IMR-90 (cell line): ENCODE data around the gene NPFFR1. TPM values are rescaled to one million over a fixed set of nuclear protein-coding genes. Genes with fewer than 3 reads are reported as not detected.

ENCODE experiments used
- ATAC-seq: fragments of 200-7000 bp; cut with Tn5 transposase; 2 replicates; pipeline ENCODE4 v1.9.1; 2020; ENCODE audit warnings: low read depth, mild to moderate bottlenecking, moderate library complexity
- BruUV-seq: library from RNA; stranded (reverse); fragments of 400-500 nt; replicated peaks from 2 replicates; lab custom pipeline; 2021; lab: Mats Ljungman, UMichigan
- CTCF ChIA-PET: fragments of 300-600 bp; formaldehyde crosslinking; extraction: SDS; loops from one replicate; lab custom pipeline; 2021; ENCODE audit warnings: antibody characterized with exemption; lab: Yijun Ruan, JAX
- POLR2A ChIA-PET: fragments of 300-600 bp; sonication (Branson Sonifier 250); formaldehyde crosslinking; loops from one replicate; lab custom pipeline; 2022; ENCODE audit warnings: antibody characterized with exemption; ENCODE audit not compliant: unreplicated experiment; lab: Charles Lee
- DNase-seq: peaks from one replicate; pipeline ENCODE4 v3.0.0; 2013
- H2AFZ ChIP-seq: replicated peaks from 2 replicates; pipeline ENCODE3; 2013; ENCODE audit warnings: low read length, mild to moderate bottlenecking; ENCODE audit not compliant: poor library complexity
- H2AK5ac ChIP-seq: 2 replicates; pipeline ENCODE4 v1.6.1; 2013; ENCODE audit warnings: low read depth, low read length, inconsistent platforms
- H2AK9ac ChIP-seq: replicated peaks from 2 replicates; pipeline ENCODE3; 2013; ENCODE audit warnings: mild to moderate bottlenecking, low read depth, low read length, moderate library complexity; ENCODE audit not compliant: poor library complexity
- H2BK120ac ChIP-seq: 2 replicates; pipeline ENCODE4 v1.6.1; 2013; ENCODE audit warnings: low read depth, low read length, inconsistent platforms
- H2BK15ac ChIP-seq: 3 replicates; pipeline ENCODE4 v1.6.1; 2013; ENCODE audit warnings: low read depth, low read length, inconsistent platforms
- H2BK20ac ChIP-seq: 2 replicates; pipeline ENCODE4 v1.6.1; 2013; ENCODE audit warnings: low read depth, mild to moderate bottlenecking, inconsistent platforms, low read length, moderate library complexity
- H2BK5ac ChIP-seq: 2 replicates; pipeline ENCODE4 v1.6.1; 2013; ENCODE audit warnings: mild to moderate bottlenecking, low read depth, low read length, inconsistent platforms; ENCODE audit not compliant: poor library complexity, severe bottlenecking
- H3K14ac ChIP-seq: replicated peaks from 2 replicates; pipeline ENCODE4 v1.6.1; 2013; ENCODE audit warnings: low read depth, low read length, inconsistent platforms
- H3K18ac ChIP-seq: 2 replicates; pipeline ENCODE4 v1.6.1; 2013; ENCODE audit warnings: low read depth, low read length, control low read depth
- H3K23ac ChIP-seq: 2 replicates; pipeline ENCODE4 v1.6.1; 2013; ENCODE audit warnings: low read depth, low read length, inconsistent platforms
- H3K27ac ChIP-seq: 2 replicates; pipeline ENCODE4 v1.5.1; 2013; ENCODE audit warnings: mild to moderate bottlenecking, control low read depth, low read length; ENCODE audit not compliant: insufficient read depth
- H3K27me3 ChIP-seq: 2 replicates; pipeline ENCODE4 v1.6.1; 2013; ENCODE audit warnings: low read length; ENCODE audit not compliant: control insufficient read depth, insufficient read depth
- H3K36me3 ChIP-seq: 2 replicates; pipeline ENCODE4 v1.6.1; 2013; ENCODE audit warnings: low read length, mixed read lengths; ENCODE audit not compliant: control insufficient read depth, insufficient read depth
- H3K4ac ChIP-seq: 2 replicates; pipeline ENCODE4 v1.6.1; 2013; ENCODE audit warnings: low read depth, low read length, inconsistent platforms
- H3K4me1 ChIP-seq: 2 replicates; pipeline ENCODE4 v1.6.1; 2013; ENCODE audit warnings: low read length, mixed read lengths; ENCODE audit not compliant: control insufficient read depth, insufficient read depth
- H3K4me2 ChIP-seq: 2 replicates; pipeline ENCODE4 v1.6.1; 2013; ENCODE audit warnings: low read depth, mild to moderate bottlenecking, control low read depth, low read length, moderate library complexity
- H3K4me3 ChIP-seq: 2 replicates; pipeline ENCODE4 v1.5.1; 2013; ENCODE audit warnings: low read depth, mild to moderate bottlenecking, control low read depth, low read length, moderate library complexity; ENCODE audit not compliant: insufficient read depth
- H3K56ac ChIP-seq: 2 replicates; pipeline ENCODE4 v1.6.1; 2013; ENCODE audit warnings: low read length, inconsistent platforms; ENCODE audit not compliant: insufficient read depth; ENCODE audit errors: extremely low read depth
- H3K79me1 ChIP-seq, 2 experiments: 2 replicates each; pipeline ENCODE4 v1.6.1; 2013; ENCODE audit warnings: low read length in 2 of 2, inconsistent platforms in 1 of 2, low read depth in 1 of 2
- H3K9ac ChIP-seq: 2 replicates; pipeline ENCODE4 v1.6.1; 2013; ENCODE audit warnings: low read depth, low read length, control low read depth
- H3K9me1 ChIP-seq: 2 replicates; pipeline ENCODE4 v1.6.1; 2013; ENCODE audit warnings: low read length, inconsistent platforms; ENCODE audit not compliant: insufficient read depth
- H3K9me3 ChIP-seq: 2 replicates; pipeline ENCODE4 v1.6.1; 2013; ENCODE audit warnings: low read length; ENCODE audit not compliant: control insufficient read depth, insufficient read depth
- H4K20me1 ChIP-seq: 2 replicates; pipeline ENCODE4 v1.6.1; 2013; ENCODE audit warnings: low read length, inconsistent platforms; ENCODE audit not compliant: insufficient read depth
- H4K5ac ChIP-seq: 2 replicates; pipeline ENCODE4 v1.6.1; 2013; ENCODE audit warnings: mild to moderate bottlenecking, low read depth, low read length, control low read depth
- H4K8ac ChIP-seq, 2 experiments: 2 replicates each; pipeline ENCODE4 v1.6.1; 2013; ENCODE audit warnings: low read depth in 2 of 2, low read length in 2 of 2, control low read depth in 1 of 2, inconsistent platforms in 1 of 2
- H4K91ac ChIP-seq: 2 replicates; pipeline ENCODE4 v1.6.1; 2013; ENCODE audit warnings: low read depth, low read length, inconsistent platforms; ENCODE audit not compliant: insufficient read depth
- BHLHE40 ChIP-seq: fragments of 150-350 bp; IDR thresholded peaks from 2 replicates; pipeline ENCODE4 v1.6.1; 2016; ENCODE audit warnings: mild to moderate bottlenecking, low read depth, low read length
- CEBPB ChIP-seq: IDR thresholded peaks from 2 replicates; pipeline ENCODE4 v1.6.1; 2012; ENCODE audit warnings: low read depth, low read length, improper control_type of control experiment
- CHD1 ChIP-seq: IDR thresholded peaks from 2 replicates; pipeline ENCODE4 v1.6.1; 2012; ENCODE audit warnings: low read depth, low read length, improper control_type of control experiment
- FOS ChIP-seq: fragments of 150-350 bp; IDR thresholded peaks from 2 replicates; pipeline ENCODE4 v1.6.1; 2016; ENCODE audit warnings: low read depth, low read length
- MAFK ChIP-seq: IDR thresholded peaks from 2 replicates; pipeline ENCODE4 v1.6.1; 2012; ENCODE audit warnings: low read depth, low read length, improper control_type of control experiment
- MAZ ChIP-seq: IDR thresholded peaks from 2 replicates; pipeline ENCODE4 v1.6.1; 2012; ENCODE audit warnings: low read depth, mild to moderate bottlenecking, low read length, improper control_type of control experiment, moderate library complexity, borderline replicate concordance
- MXI1 ChIP-seq: IDR thresholded peaks from 2 replicates; pipeline ENCODE4 v1.6.1; 2012; ENCODE audit warnings: low read depth, mild to moderate bottlenecking, low read length, moderate library complexity, borderline replicate concordance
- NFE2L2 ChIP-seq: fragments of 150-350 bp; IDR thresholded peaks from 2 replicates; pipeline ENCODE4 v1.6.1; 2016; ENCODE audit warnings: low read depth, mild to moderate bottlenecking, low read length
- POLR2A ChIP-seq: IDR thresholded peaks from 2 replicates; pipeline ENCODE4 v1.6.1; 2012; ENCODE audit warnings: mild to moderate bottlenecking, low read depth, low read length
- RAD21 ChIP-seq: IDR thresholded peaks from 2 replicates; pipeline ENCODE4 v1.6.1; 2012; ENCODE audit warnings: low read length, improper control_type of control experiment
- RCOR1 ChIP-seq: IDR thresholded peaks from 2 replicates; pipeline ENCODE4 v1.6.1; 2012; ENCODE audit warnings: mild to moderate bottlenecking, low read length, improper control_type of control experiment; ENCODE audit not compliant: insufficient replicate concordance
- RFX5 ChIP-seq: IDR thresholded peaks from 2 replicates; pipeline ENCODE4 v1.8.0; 2012; ENCODE audit warnings: low read depth, mild to moderate bottlenecking, low read length, moderate library complexity
- SMC3 ChIP-seq: fragments of 150-350 bp; IDR thresholded peaks from 2 replicates; pipeline ENCODE4 v1.6.1; 2016; ENCODE audit warnings: low read depth, mild to moderate bottlenecking, antibody characterized with exemption, low read length, moderate library complexity
- WGBS, 2 experiments: methylation state at CpG; one replicate each; pipeline versions ENCODE4 v1.1.5 to v1.1.7; 2013; ENCODE audit warnings: missing lambda C conversion rate in 2 of 2; ENCODE audit not compliant: insufficient read length in 1 of 2; ENCODE audit errors: extremely low coverage in 2 of 2; 5-methylcytosine and 5-hydroxymethylcytosine counted together
- dilution Hi-C: fragments of 300-500 bp; cut with HindIII; formaldehyde crosslinking; loops from one replicate; pipeline ENCODE4 v1.14.3; 2018; ENCODE audit warnings: low sequenced_read_pairs; ENCODE audit not compliant: unreplicated experiment
- in situ Hi-C: fragments of 300-500 bp; cut with MboI; formaldehyde crosslinking; loops from 3 replicates; pipeline ENCODE4 v1.14.3; 2019; ENCODE audit warnings: low sequenced_read_pairs, inconsistent platforms, mixed read lengths
- intact Hi-C: fragments of 100-400 bp; cut with micrococcal nuclease; formaldehyde crosslinking; loops from 2 replicates; pipeline ENCODE4 v1.10.0; 2022
- polyA plus RNA-seq, 3 experiments: library from polyadenylated mRNA; depleted of rRNA; stranded (reverse); fragments of >200 nt; gene quantifications; 2 replicates each; pipeline ENCODE4 v1.2.3, GENCODE V29; 2012; ENCODE audit warnings: low replicate concordance in 1 of 3
- total RNA-seq: library from RNA; depleted of rRNA; stranded (reverse); fragments of >200 nt; gene quantifications from 2 replicates; pipeline ENCODE4 v1.2.3, GENCODE V29; 2012
- TF ChIP-seq, protein P1 (sequence below): fragments of 150-350 bp; IDR thresholded peaks from 2 replicates; pipeline ENCODE4 v1.6.1; 2016; ENCODE audit warnings: low read depth, mild to moderate bottlenecking, low read length, moderate library complexity, borderline replicate concordance
- TF ChIP-seq, protein P2 (sequence below): fragments of 150-350 bp; IDR thresholded peaks from 2 replicates; pipeline ENCODE4 v1.6.1; 2017; ENCODE audit warnings: mild to moderate bottlenecking, antibody characterized with exemption, low read length, low read depth
- TF ChIP-seq, protein P3 (sequence below): conservative IDR thresholded peaks from 2 replicates; pipeline ENCODE4 v1.5.1; 2012; ENCODE audit warnings: mild to moderate bottlenecking, low read depth, low read length, improper control_type of control experiment

The NPFFR1 gene
- total and polyA plus RNA-seq, 2 of the 4 experiments (the other 2 are of a cell fraction): not detected

DNA sequence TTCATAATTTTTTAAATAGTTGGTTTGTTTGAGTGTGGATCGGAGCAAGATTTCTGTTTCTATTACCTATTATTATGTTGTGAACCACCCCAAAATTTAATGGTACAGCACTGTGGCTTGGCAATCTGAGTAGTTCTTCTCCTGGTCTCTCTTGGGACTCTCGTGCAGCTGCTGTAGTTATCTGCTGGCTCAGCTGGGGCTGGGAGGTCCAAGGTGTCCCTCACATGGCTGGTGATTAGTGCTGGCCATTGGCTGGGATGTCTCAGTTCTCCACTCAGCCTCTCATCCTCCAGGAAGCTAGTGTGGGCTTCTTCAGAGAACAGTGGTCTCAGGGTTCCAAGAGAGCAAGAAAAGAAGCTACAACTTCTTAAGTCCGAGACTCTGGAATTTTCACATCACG is 15.4 kb downstream of the NPFFR1 start:
- H3K56ac ChIP-seq: no peak overlapping the region
- no peak overlapping the region for H3K4ac ChIP-seq
- H2BK120ac ChIP-seq: no peak overlapping the region; the same call in 1 of the 2 replicates
- no peak overlapping the region for H4K5ac ChIP-seq
- H2AK9ac ChIP-seq: no peak overlapping the region
- POLR2A ChIA-PET: no interaction called here
- no peak overlapping the region for H2AFZ ChIP-seq
- CTCF ChIA-PET: interaction anchor here (1.1 kb wide), 1 partner anchor 13 kb away, joined by 3 read pairs; no protein-coding TSS in a partner anchor
- TF ChIP-seq, protein P1, sequence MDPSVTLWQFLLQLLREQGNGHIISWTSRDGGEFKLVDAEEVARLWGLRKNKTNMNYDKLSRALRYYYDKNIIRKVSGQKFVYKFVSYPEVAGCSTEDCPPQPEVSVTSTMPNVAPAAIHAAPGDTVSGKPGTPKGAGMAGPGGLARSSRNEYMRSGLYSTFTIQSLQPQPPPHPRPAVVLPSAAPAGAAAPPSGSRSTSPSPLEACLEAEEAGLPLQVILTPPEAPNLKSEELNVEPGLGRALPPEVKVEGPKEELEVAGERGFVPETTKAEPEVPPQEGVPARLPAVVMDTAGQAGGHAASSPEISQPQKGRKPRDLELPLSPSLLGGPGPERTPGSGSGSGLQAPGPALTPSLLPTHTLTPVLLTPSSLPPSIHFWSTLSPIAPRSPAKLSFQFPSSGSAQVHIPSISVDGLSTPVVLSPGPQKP: no peak
- TF ChIP-seq, protein P2, sequence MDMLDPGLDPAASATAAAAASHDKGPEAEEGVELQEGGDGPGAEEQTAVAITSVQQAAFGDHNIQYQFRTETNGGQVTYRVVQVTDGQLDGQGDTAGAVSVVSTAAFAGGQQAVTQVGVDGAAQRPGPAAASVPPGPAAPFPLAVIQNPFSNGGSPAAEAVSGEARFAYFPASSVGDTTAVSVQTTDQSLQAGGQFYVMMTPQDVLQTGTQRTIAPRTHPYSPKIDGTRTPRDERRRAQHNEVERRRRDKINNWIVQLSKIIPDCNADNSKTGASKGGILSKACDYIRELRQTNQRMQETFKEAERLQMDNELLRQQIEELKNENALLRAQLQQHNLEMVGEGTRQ: no peak
- TF ChIP-seq MXI1 (no peak), CHD1 (no peak), FOS (no peak), POLR2A (no peak), RAD21 (no peak), SMC3 (no peak), MAFK (no peak), CEBPB (no peak), NFE2L2 (no peak), RFX5 (no peak), MAZ (no peak), RCOR1 (no peak), BHLHE40 (no peak)
- TF ChIP-seq, protein P3, sequence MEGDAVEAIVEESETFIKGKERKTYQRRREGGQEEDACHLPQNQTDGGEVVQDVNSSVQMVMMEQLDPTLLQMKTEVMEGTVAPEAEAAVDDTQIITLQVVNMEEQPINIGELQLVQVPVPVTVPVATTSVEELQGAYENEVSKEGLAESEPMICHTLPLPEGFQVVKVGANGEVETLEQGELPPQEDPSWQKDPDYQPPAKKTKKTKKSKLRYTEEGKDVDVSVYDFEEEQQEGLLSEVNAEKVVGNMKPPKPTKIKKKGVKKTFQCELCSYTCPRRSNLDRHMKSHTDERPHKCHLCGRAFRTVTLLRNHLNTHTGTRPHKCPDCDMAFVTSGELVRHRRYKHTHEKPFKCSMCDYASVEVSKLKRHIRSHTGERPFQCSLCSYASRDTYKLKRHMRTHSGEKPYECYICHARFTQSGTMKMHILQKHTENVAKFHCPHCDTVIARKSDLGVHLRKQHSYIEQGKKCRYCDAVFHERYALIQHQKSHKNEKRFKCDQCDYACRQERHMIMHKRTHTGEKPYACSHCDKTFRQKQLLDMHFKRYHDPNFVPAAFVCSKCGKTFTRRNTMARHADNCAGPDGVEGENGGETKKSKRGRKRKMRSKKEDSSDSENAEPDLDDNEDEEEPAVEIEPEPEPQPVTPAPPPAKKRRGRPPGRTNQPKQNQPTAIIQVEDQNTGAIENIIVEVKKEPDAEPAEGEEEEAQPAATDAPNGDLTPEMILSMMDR: no peak
- dilution Hi-C loops: no loop called here
- 0 out of 2 replicates have a peak overlapping the region, but pooled peaks have one; percentile 1 for H4K91ac ChIP-seq
- H2BK15ac ChIP-seq: peak overlapping the region; percentile 2; the same call in 1 of the 3 replicates
- H2BK20ac ChIP-seq: peak overlapping the region; percentile 0; the same call in 1 of the 2 replicates
- in situ Hi-C loops: no loop called here
- H4K20me1 ChIP-seq: peaks cover 8% of the 10 kb centered on the region; the same call in 1 of the 2 replicates
- BruUV-seq: no TSS peak
- no peak overlapping the region for H3K18ac ChIP-seq
- H3K79me1 ChIP-seq: no peaks in the 10 kb centered on the region
- H3K14ac ChIP-seq: no peak overlapping the region
- H3K27me3 ChIP-seq: no peaks in the 10 kb centered on the region
- H3K23ac ChIP-seq: no peak overlapping the region
- H3K4me1 ChIP-seq: peaks cover 11% of the 10 kb centered on the region
- WGBS, 2 experiments: 100% methylated on average over 1 of the region's 4 CpGs; no CpG with 5 or more reads in 1 of the 2 experiments
- no peak overlapping the region for H4K8ac ChIP-seq
- no peak overlapping the region for H3K27ac ChIP-seq
- no peak overlapping the region for H3K4me2 ChIP-seq
- no peak overlapping the region for H3K9ac ChIP-seq
- H3K9me3 ChIP-seq: no peaks in the 10 kb centered on the region
- 0 out of 2 replicates have a peak overlapping the region, but pooled peaks have one; percentile 85 for H2AK5ac ChIP-seq
- H3K36me3 ChIP-seq: no peaks in the 10 kb centered on the region
- ATAC-seq (no peak), DNase-seq (no peak)
- H2BK5ac ChIP-seq: no peak overlapping the region
- H3K4me3 ChIP-seq: no peak overlapping the region
- peaks cover 13% of the 10 kb centered on the region for H3K9me1 ChIP-seq
- intact Hi-C loops: no loop called here
